GM12874 (cell line): ENCODE data around the gene RACK1.

Experiments
- TF ChIP-seq, protein P1 (sequence below): IDR thresholded peaks from 2 replicates; pipeline ENCODE4 v1.5.1; 2011; ENCODE audit warnings: low read depth, mild to moderate bottlenecking, control low read depth, low read length, moderate library complexity; ENCODE audit not compliant: insufficient read depth

Gene RACK1

DNA sequence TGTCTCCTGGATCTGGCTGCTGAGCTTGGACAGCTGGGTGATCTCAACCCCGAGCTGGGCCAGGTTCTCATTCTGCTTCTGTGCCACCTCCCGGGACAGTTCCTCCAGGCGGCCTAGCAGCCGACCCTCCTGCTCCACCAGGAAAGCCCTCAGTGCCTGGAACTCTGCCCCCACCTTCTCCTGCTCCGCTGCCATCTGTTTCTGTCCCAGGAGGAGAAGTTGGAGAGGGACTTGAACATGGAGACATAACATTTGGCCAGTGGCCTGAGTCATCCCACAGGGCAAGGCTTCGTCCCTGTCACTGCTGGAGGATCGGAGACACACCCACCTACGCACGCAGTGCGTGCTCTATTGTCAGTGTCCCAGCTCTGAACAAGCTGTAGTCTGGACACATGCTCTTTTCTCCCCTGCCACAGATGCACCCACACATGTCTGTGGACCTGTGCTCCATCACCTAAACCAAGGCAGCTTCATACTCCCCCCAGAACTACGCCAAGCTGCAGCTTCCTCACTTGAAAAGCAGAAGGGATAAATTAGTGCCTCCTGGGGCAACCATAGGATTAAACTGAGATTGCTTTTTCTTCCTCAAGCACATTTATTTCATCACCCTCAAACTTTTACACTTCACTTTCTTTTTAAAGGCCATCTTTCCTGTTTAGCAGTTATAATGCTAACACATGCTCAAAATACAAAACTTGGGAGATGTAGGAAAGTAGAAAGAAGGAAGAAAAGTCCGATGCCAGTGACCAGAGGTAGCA, 43.6 kb downstream of the RACK1 start:
- TF ChIP-seq, protein P1, sequence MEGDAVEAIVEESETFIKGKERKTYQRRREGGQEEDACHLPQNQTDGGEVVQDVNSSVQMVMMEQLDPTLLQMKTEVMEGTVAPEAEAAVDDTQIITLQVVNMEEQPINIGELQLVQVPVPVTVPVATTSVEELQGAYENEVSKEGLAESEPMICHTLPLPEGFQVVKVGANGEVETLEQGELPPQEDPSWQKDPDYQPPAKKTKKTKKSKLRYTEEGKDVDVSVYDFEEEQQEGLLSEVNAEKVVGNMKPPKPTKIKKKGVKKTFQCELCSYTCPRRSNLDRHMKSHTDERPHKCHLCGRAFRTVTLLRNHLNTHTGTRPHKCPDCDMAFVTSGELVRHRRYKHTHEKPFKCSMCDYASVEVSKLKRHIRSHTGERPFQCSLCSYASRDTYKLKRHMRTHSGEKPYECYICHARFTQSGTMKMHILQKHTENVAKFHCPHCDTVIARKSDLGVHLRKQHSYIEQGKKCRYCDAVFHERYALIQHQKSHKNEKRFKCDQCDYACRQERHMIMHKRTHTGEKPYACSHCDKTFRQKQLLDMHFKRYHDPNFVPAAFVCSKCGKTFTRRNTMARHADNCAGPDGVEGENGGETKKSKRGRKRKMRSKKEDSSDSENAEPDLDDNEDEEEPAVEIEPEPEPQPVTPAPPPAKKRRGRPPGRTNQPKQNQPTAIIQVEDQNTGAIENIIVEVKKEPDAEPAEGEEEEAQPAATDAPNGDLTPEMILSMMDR, result no peak

DNA sequence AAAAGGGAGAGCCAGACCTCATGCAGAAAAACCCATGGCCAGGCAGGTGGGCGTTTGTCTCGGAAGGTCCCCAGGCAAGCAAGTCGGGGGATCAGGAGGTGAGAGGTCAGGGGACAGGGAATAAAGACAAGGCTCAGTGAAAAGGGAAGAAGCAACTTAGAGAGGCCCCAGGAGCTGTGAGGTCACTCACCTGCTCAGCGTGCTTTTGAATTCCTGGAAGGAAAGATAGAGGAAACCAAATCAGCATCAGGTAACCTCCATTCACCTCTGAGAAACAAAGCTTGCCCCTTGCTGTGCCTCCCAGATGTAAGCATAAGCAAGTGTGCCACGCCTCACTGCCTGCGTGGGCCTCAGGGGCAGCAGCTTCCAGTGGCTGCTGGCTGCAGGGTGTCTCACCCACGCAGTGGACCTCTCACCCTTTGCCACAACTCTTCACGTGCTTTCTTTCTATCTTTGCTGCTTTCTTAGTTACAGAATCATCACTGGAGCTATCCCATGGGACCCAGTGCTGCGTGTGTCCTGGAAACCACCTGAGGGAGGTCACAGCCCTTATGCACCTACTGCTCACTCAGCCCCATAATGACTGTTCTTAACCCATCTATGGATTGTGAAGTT, 44.7 kb downstream of the RACK1 start:
- TF ChIP-seq, protein P1, result no peak

DNA sequence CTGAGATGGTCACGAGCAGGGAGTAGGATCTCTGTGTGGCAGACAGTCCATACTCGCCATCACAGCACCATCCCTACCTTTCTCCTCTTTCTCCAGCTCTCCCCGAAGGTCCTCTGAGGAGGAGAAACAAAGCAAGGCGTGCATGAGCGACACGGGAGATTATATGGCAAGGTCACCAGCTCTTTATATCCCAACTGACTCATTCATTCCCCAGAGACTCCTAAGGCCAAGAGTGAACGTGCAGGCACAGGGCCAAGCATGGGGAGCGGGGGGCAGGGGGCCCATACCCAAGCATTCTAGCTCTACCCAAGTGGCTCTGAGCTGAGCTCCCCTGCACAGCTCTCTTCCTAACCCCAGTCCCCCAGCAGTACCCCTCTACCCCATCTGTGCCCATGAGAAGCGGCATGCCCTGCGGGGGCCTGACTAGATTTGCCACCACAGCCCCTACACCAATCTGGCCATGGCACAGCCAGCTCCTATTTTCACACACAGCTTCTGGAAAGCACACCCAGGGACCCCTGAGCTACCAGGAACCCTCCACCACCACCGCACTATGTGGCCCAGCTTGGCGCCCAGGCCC, 45.5 kb downstream of the RACK1 start:
- TF ChIP-seq, protein P1, result no peak

DNA sequence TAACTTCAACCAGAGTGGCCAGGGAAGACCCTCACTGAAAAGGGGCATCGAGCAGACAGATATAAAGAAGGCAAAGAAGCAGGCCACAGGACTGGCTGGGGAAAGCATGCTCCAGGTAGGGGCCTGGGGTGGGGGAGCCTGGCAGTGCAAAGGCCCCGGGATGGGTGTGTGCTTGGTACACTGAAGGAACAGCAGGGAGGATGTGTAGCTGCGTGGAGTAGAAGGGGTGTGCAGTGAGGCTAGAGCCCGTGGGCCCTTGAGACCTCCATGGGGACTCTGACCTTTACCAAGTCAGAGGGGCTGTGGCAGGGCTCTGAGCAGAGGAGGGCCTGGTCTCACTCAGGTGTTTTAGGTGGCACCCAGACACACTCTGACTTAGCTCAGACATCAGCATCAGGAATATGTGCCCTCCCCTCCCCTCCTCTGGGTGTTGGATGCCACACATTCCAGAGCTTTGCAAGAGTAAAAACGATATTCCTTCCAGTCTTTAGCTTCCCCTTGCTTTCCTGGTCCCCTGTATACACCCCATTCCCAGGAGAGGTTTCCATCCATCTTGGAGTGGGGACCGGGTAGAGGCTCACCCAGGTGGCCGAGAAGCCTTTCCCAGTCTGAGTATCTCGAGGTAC, 46.3 kb downstream of the RACK1 start:
- TF ChIP-seq, protein P1, result no peak

DNA sequence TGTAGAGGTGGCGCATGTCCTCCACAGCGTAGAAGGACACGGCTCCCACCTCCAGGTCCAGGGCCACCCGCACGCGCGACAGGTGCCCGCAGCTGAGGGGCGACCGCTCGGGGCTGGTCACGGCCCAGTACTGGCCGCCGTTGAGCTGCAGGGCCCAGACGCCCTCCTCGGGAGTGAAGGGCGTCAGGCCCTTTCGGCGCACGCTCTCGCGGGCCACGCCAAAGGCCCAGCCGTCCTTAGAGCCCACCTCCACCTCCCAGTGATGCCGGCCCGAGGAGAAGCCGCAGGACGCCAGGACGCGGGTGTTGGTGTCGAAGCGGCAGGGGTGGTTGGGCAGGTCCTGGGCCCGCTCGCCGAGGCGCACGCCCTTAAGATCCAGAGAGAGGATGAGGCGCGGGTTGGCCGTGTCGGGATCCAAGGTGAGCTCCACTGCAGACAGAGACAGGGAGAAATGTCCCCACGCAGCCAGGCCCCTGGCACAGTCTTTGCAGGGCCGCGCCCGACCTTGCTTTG, 48.4 kb downstream of the RACK1 start:
- TF ChIP-seq, protein P1, result no peak

DNA sequence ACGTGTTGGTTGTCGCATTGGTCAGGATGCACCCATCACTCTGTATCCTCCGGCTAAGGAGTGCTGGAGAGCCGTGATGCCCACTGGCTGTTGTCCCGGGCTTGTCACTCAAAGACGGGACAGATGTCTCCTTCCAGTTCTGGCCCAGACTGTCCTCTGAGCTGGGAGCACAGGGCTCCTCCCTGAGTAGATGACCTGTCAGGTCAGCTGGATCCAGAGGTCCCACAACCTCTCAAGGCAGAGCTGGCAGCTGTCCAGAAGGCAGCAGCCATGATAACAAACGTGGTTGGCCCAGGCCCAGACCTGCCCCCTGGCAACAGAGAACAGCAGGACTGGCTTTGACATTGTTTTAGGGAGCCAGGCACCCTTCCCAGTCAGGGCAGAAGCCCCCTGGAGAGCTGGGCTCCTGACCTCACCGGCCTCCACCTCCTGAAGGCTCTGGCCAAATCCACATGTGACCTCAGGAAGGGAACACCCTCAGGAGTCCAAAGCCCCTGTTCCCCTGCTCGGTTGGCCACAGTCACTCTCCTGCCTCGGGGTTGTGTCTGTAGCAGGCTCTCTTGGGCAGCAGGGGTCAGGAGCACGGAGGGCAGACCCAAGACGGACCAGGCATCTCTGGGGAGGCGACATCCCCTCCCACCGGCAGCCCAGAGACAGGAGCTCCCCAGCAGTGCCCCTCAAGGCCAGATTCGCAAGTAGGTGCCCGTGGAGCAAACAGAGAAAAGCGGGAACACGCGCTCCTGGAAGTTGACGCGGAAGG, 49.0 kb downstream of the RACK1 start:
- TF ChIP-seq, protein P1, result no peak
